H1 (cell line): ENCODE measurements around the gene CLEC2A. TPM values are rescaled to one million over a fixed set of nuclear protein-coding genes. Genes with fewer than 3 reads are reported as not detected.

Source experiments
- CREB1 ChIP-seq: IDR thresholded peaks from 2 replicates; pipeline ENCODE4 v1.6.1; 2012; ENCODE audit warnings: inconsistent platforms
- EGR1 ChIP-seq: IDR thresholded peaks from 2 replicates; pipeline ENCODE4 v1.6.1; 2011; ENCODE audit warnings: low read depth, low read length, borderline replicate concordance
- JUND ChIP-seq: IDR thresholded peaks from 2 replicates; pipeline ENCODE4 v1.6.1; 2011; ENCODE audit warnings: mild to moderate bottlenecking, improper control_type of control experiment, low read length
- POU5F1 ChIP-seq: IDR thresholded peaks from 2 replicates; pipeline ENCODE4 v1.6.1; 2011; ENCODE audit warnings: low read depth, mild to moderate bottlenecking, low read length, moderate library complexity
- RNF2 ChIP-seq: fragments of 200-900, 300-1000 bp; sonication (generic); IDR thresholded peaks from 2 replicates; pipeline ENCODE4 v1.7.1; 2016; ENCODE audit warnings: borderline replicate concordance, low read depth, mild to moderate bottlenecking, antibody characterized with exemption, low read length; ENCODE audit not compliant: poor library complexity, severe bottlenecking; ENCODE audit errors: missing control alignments
- SIN3A ChIP-seq, 2 experiments: IDR thresholded peaks in 1 of 2; conservative IDR thresholded peaks in 1 of 2; 2 replicates each; pipeline ENCODE4 v1.6.1; 2011 to 2012; ENCODE audit warnings: low read length in 2 of 2, improper control_type of control experiment in 1 of 2, low read depth in 1 of 2, mild to moderate bottlenecking in 1 of 2
- SP1 ChIP-seq: IDR thresholded peaks from 2 replicates; pipeline ENCODE4 v1.6.1; 2011; ENCODE audit warnings: low read depth, low read length
- SP2 ChIP-seq: IDR thresholded peaks from 2 replicates; pipeline ENCODE4 v1.6.1; 2012; ENCODE audit warnings: mild to moderate bottlenecking, low read length, inconsistent platforms
- TAF1 ChIP-seq: IDR thresholded peaks from 2 replicates; pipeline ENCODE4 v1.6.1; 2011; ENCODE audit warnings: mild to moderate bottlenecking, low read depth, low read length
- TAF7 ChIP-seq: optimal IDR thresholded peaks from 2 replicates; pipeline ENCODE3; 2011; ENCODE audit warnings: low read depth, mild to moderate bottlenecking, inconsistent platforms, low read length, moderate library complexity, borderline replicate concordance
- TCF12 ChIP-seq: IDR thresholded peaks from 2 replicates; pipeline ENCODE4 v1.6.1; 2011; ENCODE audit warnings: low read depth, mild to moderate bottlenecking, low read length
- TEAD4 ChIP-seq: IDR thresholded peaks from 2 replicates; pipeline ENCODE4 v1.6.1; 2012; ENCODE audit warnings: low read depth, low read length, inconsistent platforms, mixed read lengths
- polyA plus RNA-seq, 7 experiments: library from polyadenylated mRNA; depleted of rRNA in 3 of 7; stranded (reverse) in 5 of 7; unstranded in 2 of 7; fragments of >200 nt in 5 of 7; fragments of 200-250 nt in 2 of 7; gene quantifications; 1 replicate in 5 of 7; 2 replicates in 1 of 7; 4 replicates in 1 of 7; pipeline versions ENCODE4 v1.2.1 to v1.2.3, GENCODE V29; 2011 to 2013; ENCODE audit warnings: missing spikeins in 2 of 7, mixed read lengths in 2 of 7
- total RNA-seq: library from RNA; stranded (reverse); fragmentation: NEBNext Ultra II Directional; extraction: Animal tissue kit (Norgen Biotek cat#: 25700); gene quantifications from 2 replicates; pipeline ENCODE4 v1.2.1, GENCODE V29; 2021
- TF ChIP-seq, protein P1 (sequence below): IDR thresholded peaks from 2 replicates; pipeline ENCODE4 v1.6.1; 2012; ENCODE audit warnings: inconsistent platforms
- TF ChIP-seq, protein P2 (sequence below): IDR thresholded peaks from 2 replicates; pipeline ENCODE4 v1.6.1; 2011; ENCODE audit warnings: low read length, improper control_type of control experiment
- TF ChIP-seq, protein P3 (sequence below), 3 experiments: IDR thresholded peaks; 1 replicate in 2 of 3; 2 replicates in 1 of 3; pipeline versions ENCODE4 v1.5.1 to v1.6.1; 2011; ENCODE audit warnings: low read length in 3 of 3, mild to moderate bottlenecking in 3 of 3, inconsistent platforms in 2 of 3, low read depth in 1 of 3, moderate library complexity in 1 of 3; ENCODE audit not compliant: insufficient read depth in 1 of 3; ENCODE audit errors: control extremely low read depth in 1 of 3

Gene CLEC2A
- total and polyA plus RNA-seq, 2 of the 8 experiments (the other 6 are each of a cell fraction or from before 2014, with no cell fraction given), result 0.63 to 3.7 TPM

DNA sequence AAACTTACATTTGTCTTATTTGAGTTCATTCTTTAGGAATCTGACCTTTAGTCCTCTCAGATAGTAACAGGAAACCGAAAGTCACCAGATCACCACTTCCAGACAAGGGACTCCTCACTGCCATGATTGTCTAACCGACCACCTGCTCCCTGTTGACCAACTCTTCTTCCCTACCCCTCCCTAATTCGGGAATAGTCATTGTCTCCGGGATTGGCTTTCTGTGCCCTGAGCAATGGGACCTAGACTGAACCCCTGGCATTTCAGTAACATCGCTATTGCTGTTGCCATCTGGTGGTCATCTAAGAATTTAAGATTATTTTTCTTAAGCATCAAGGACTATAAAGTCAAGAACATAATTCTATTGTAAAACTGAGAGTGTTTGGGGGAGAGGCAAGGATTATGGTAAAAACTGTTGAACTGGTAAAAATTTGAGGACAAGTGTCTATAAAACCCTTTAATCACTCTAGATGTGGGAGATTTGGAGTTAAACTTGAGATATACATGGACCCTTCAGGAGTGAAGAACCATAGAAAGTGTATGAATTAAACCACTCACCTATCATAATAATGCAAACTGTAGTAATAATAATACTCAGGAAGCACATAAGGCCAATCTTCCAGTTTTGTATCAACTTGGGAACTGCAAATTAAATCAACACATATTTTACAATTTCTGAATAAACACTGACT lies 6.3 kb downstream of the CLEC2A start (continued):
- TF ChIP-seq SIN3A (conservative IDR thresholded peaks at IDR 0.05 in 1 of 2, IDR thresholded peaks at IDR 0.05 in 1 of 2; ENCODE audit: low read depth in 1 of 2, low read length in 2 of 2) (no peak), CREB1 (no peak), TAF1 (no peak), TCF12 (0 out of 2 replicates have a peak, but pooled peaks have one; percentile 18), TAF7 (no peak), SP2 (no peak), SP1 (no peak), TEAD4 (0 out of 2 replicates have a peak, but pooled peaks have one; percentile 11), RNF2 (no peak), POU5F1 (no peak), JUND (no peak), EGR1 (no peak)
- TF ChIP-seq, protein P1, sequence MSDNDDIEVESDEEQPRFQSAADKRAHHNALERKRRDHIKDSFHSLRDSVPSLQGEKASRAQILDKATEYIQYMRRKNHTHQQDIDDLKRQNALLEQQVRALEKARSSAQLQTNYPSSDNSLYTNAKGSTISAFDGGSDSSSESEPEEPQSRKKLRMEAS, result no peak
- TF ChIP-seq, protein P2, sequence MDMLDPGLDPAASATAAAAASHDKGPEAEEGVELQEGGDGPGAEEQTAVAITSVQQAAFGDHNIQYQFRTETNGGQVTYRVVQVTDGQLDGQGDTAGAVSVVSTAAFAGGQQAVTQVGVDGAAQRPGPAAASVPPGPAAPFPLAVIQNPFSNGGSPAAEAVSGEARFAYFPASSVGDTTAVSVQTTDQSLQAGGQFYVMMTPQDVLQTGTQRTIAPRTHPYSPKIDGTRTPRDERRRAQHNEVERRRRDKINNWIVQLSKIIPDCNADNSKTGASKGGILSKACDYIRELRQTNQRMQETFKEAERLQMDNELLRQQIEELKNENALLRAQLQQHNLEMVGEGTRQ, result no peak
- TF ChIP-seq, protein P3, sequence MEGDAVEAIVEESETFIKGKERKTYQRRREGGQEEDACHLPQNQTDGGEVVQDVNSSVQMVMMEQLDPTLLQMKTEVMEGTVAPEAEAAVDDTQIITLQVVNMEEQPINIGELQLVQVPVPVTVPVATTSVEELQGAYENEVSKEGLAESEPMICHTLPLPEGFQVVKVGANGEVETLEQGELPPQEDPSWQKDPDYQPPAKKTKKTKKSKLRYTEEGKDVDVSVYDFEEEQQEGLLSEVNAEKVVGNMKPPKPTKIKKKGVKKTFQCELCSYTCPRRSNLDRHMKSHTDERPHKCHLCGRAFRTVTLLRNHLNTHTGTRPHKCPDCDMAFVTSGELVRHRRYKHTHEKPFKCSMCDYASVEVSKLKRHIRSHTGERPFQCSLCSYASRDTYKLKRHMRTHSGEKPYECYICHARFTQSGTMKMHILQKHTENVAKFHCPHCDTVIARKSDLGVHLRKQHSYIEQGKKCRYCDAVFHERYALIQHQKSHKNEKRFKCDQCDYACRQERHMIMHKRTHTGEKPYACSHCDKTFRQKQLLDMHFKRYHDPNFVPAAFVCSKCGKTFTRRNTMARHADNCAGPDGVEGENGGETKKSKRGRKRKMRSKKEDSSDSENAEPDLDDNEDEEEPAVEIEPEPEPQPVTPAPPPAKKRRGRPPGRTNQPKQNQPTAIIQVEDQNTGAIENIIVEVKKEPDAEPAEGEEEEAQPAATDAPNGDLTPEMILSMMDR (IDR thresholded peaks at IDR 0.05; ENCODE audit: control extremely low read depth in 1 of 3, insufficient read depth in 1 of 3, low read depth in 1 of 3, low read length in 3 of 3), result peak in 2 of 3 experiments; percentile 47 to 51; a peak in 3 of 4 replicates
- TF ChIP-seq, all 59 proteins: peak for 4
